GM12878 (cell line): ENCODE data around the gene STON2. TPM values are rescaled to one million over a fixed set of nuclear protein-coding genes. Genes with fewer than 3 reads are reported as not detected.

Experiments used
- ATAC-seq: fragments of 200-7000 bp; cut with Tn5 transposase; 3 replicates; pipeline ENCODE4 v1.9.1; 2020; ENCODE audit warnings: mild to moderate bottlenecking, moderate library complexity
- BruUV-seq: library from RNA; stranded (reverse); fragments of 400-500 nt; replicated peaks from 2 replicates; lab custom pipeline; 2021; lab: Mats Ljungman, UMichigan
- CTCF ChIA-PET: fragments of 300-600 bp; sonication (Branson Sonifier 250); formaldehyde crosslinking; extraction: SDS; loops from one replicate; lab custom pipeline; 2021; ENCODE audit warnings: inconsistent platforms; lab: Yijun Ruan, JAX
- POLR2A ChIA-PET: fragments of 350-600 bp; formaldehyde crosslinking; extraction: SDS; loops from one replicate; lab custom pipeline; 2021; ENCODE audit warnings: inconsistent platforms; lab: Charles Lee
- RAD21 ChIA-PET: fragments of 300-600 bp; sonication (Branson Sonifier 250); formaldehyde crosslinking; loops from one replicate; lab custom pipeline; 2023; ENCODE audit warnings: antibody characterized with exemption; ENCODE audit not compliant: unreplicated experiment; lab: Charles Lee
- SMC1A ChIA-PET: fragments of 300-600 bp; sonication (Branson Sonifier 250); formaldehyde crosslinking; loops from one replicate; lab custom pipeline; 2023; ENCODE audit not compliant: unreplicated experiment, uncharacterized antibody; lab: Charles Lee
- DNase-seq: peaks from one replicate; pipeline ENCODE4 v3.0.0-alpha.2; 2011; ENCODE audit warnings: low read depth, low spot score
- FAIRE-seq: peaks from 3 replicates; lab custom pipeline; 2011; peaks lifted over from hg19 to GRCh38; lab: Jason Lieb, UNC
- H2AFZ ChIP-seq: 2 replicates; pipeline ENCODE4 v1.6.0; 2011; ENCODE audit warnings: low read depth, low read length, control low read depth; ENCODE audit not compliant: control insufficient read depth
- H3K27ac ChIP-seq: 2 replicates; pipeline ENCODE4 v1.5.1; 2011; ENCODE audit warnings: control low read depth; ENCODE audit not compliant: control insufficient read depth, insufficient read depth
- H3K27me3 ChIP-seq, 2 experiments: replicated peaks in 1 of 2; 2 replicates each; pipeline versions ENCODE4 v1.6.0 to v1.6.1; 2011; ENCODE audit warnings: low read length in 1 of 2; ENCODE audit not compliant: control insufficient read depth in 2 of 2, insufficient read depth in 2 of 2
- H3K36me3 ChIP-seq, 2 experiments: 2 replicates each; pipeline ENCODE4 v1.5.1; 2011; ENCODE audit warnings: low read length in 1 of 2; ENCODE audit not compliant: control insufficient read depth in 2 of 2, insufficient read depth in 2 of 2
- H3K4me1 ChIP-seq: 2 replicates; pipeline ENCODE4 v1.6.1; 2011; ENCODE audit warnings: mild to moderate bottlenecking, low read length, moderate library complexity, mixed read lengths; ENCODE audit not compliant: control insufficient read depth, insufficient read depth
- H3K4me2 ChIP-seq: 2 replicates; pipeline ENCODE4 v1.6.0; 2011; ENCODE audit warnings: control low read depth; ENCODE audit not compliant: control insufficient read depth, insufficient read depth
- H3K4me3 ChIP-seq: fragments of 200-600 bp; sonication (generic); 2 replicates; pipeline ENCODE4 v1.5.1; 2016
- H3K79me2 ChIP-seq: 2 replicates; pipeline ENCODE4 v1.6.0; 2011; ENCODE audit warnings: low read length; ENCODE audit not compliant: control insufficient read depth, insufficient read depth
- H3K9ac ChIP-seq: 2 replicates; pipeline ENCODE4 v1.8.0; 2011; ENCODE audit warnings: low read length, control low read depth, mixed read lengths; ENCODE audit not compliant: control insufficient read depth, insufficient read depth
- H3K9me3 ChIP-seq: replicated peaks from 3 replicates; pipeline ENCODE4 v1.5.1; 2011; ENCODE audit warnings: mild to moderate bottlenecking, low read length; ENCODE audit not compliant: control insufficient read depth, insufficient read depth
- H4K20me1 ChIP-seq: 2 replicates; pipeline ENCODE4 v1.6.0; 2011; ENCODE audit not compliant: control insufficient read depth, insufficient read depth
- BACH1 ChIP-seq: fragments of 450-650 bp; IDR thresholded peaks from 2 replicates; pipeline ENCODE4 v1.6.1; 2017; ENCODE audit warnings: mild to moderate bottlenecking, borderline replicate concordance
- CREB1 ChIP-seq: IDR thresholded peaks from 2 replicates; pipeline ENCODE4 v1.6.1; 2012; ENCODE audit warnings: low read depth, mild to moderate bottlenecking, inconsistent platforms
- CREM ChIP-seq: IDR thresholded peaks from 2 replicates; pipeline ENCODE4 v1.6.1; 2014; ENCODE audit warnings: antibody characterized with exemption, low read depth
- E4F1 ChIP-seq: fragments of 450-650 bp; IDR thresholded peaks from 2 replicates; pipeline ENCODE4 v1.6.1; 2018; ENCODE audit warnings: borderline replicate concordance, mild to moderate bottlenecking; ENCODE audit not compliant: partially characterized antibody
- GATAD2B ChIP-seq: fragments of 450-650 bp; conservative IDR thresholded peaks from 2 replicates; pipeline ENCODE4 v1.6.1; 2017; ENCODE audit warnings: low read depth, mild to moderate bottlenecking, moderate library complexity
- LARP7 ChIP-seq: fragments of 450-650 bp; IDR thresholded peaks from 2 replicates; pipeline ENCODE4 v1.6.1; 2017; ENCODE audit warnings: mild to moderate bottlenecking
- MXI1 ChIP-seq: fragments of 150-350 bp; IDR thresholded peaks from 2 replicates; pipeline ENCODE4 v1.6.1; 2011; ENCODE audit warnings: low read depth, mild to moderate bottlenecking, inconsistent platforms, low read length, improper control_type of control experiment
- NKRF ChIP-seq: fragments of 450-650 bp; conservative IDR thresholded peaks from 2 replicates; pipeline ENCODE4 v1.6.1; 2017; ENCODE audit warnings: mild to moderate bottlenecking, moderate library complexity
- POU2F2 ChIP-seq: IDR thresholded peaks from 3 replicates; pipeline ENCODE4 v1.6.1; 2011; ENCODE audit warnings: low read depth, mild to moderate bottlenecking, low read length, borderline replicate concordance
- SIX5 ChIP-seq: IDR thresholded peaks from 2 replicates; pipeline ENCODE4 v1.6.1; 2011; ENCODE audit warnings: mild to moderate bottlenecking, low read depth, low read length, moderate library complexity; ENCODE audit not compliant: severe bottlenecking
- ZBTB11 ChIP-seq: fragments of 450-650 bp; formaldehyde crosslinking; IDR thresholded peaks from 2 replicates; pipeline ENCODE4 v1.5.0; 2022; ENCODE audit warnings: mild to moderate bottlenecking, missing genetic modification characterization
- WGBS: methylation state at CpG from one replicate; pipeline ENCODE4 v1.1.6; 2016; ENCODE audit warnings: low lambda C conversion rate; ENCODE audit not compliant: insufficient replicate concordance, insufficient coverage; ENCODE audit errors: missing lambda C conversion rate; 5-methylcytosine and 5-hydroxymethylcytosine counted together
- in situ Hi-C: fragments of 300-500 bp; cut with MboI; formaldehyde crosslinking; loops from 9 replicates; pipeline ENCODE4 v1.14.3; 2018; ENCODE audit warnings: mixed read lengths
- intact Hi-C: fragments of 100-400 bp; cut with micrococcal nuclease; formaldehyde crosslinking; loops from one replicate; pipeline ENCODE4 v1.14.2; 2022; ENCODE audit not compliant: unreplicated experiment
- polyA plus RNA-seq, 11 experiments: library from polyadenylated mRNA; depleted of rRNA in 4 of 11; unstranded in 6 of 11; stranded (reverse) in 5 of 11; fragments of >200 nt; fragmentation: Nextera tagmentation in 4 of 11; fragmentation: Illumina TruSeq in 1 of 11; extraction: Ambion mirVana in 4 of 11; extraction: Trizol in 1 of 11; gene quantifications; 1 replicate in 1 of 11; 2 replicates in 10 of 11; pipeline versions ENCODE4 v1.2.1 to v1.2.3, GENCODE V29; 2011 to 2016; ENCODE audit warnings: inconsistent platforms in 2 of 11, missing spikeins in 2 of 11, low read depth in 1 of 11
- total RNA-seq, 4 experiments: library from RNA; depleted of rRNA in 3 of 4; stranded (reverse); fragments of >200 nt in 3 of 4; fragmentation: Illumina TruSeq in 1 of 4; extraction: Trizol in 1 of 4; gene quantifications; 2 replicates each; pipeline versions ENCODE4 v1.2.1 to v1.2.3, GENCODE V29; 2013 to 2021

STON2 gene
- total and polyA plus RNA-seq, 10 of the 15 experiments (the other 5 are each of a cell fraction or from before 2014, with no cell fraction given) = 0.03 to 0.13 (median 0.03) TPM; not detected in 7

- POLR2A ChIA-PET = no interaction called here
- BruUV-seq = no TSS peak
Measured at GRCh38 chr14:81337073-81337472, 63.1 kb downstream of the STON2 start.

GRCh38 chr14:81336009-81336408, 64.1 kb downstream of the STON2 start:
- BruUV-seq = no TSS peak
- FAIRE-seq = no peak
- Histone ChIP-seq H3K27ac (no peak overlapping the region), H4K20me1 (no peaks in the 10 kb centered on the region), H3K79me2 (no peaks in the 10 kb centered on the region), H3K4me1 (no peaks in the 10 kb centered on the region), H2AFZ (no peak overlapping the region), H3K4me3 (no peak overlapping the region), H3K4me2 (no peak overlapping the region), H3K9ac (no peak overlapping the region), H3K36me3 (no peaks in the 10 kb centered on the region), H3K9me3 (no peaks in the 10 kb centered on the region), H3K27me3 (peaks cover 0 to 3% of the 10 kb centered on the region in 2 experiments; a peak in 2 of 4 replicates)
- 38% methylated on average over 3 of the region's 3 CpGs for WGBS
- ChIA-PET RAD21 (no interaction called here), SMC1A (no interaction called here), POLR2A (no interaction called here), CTCF (interaction anchor here (0.9 kb wide), 1 partner anchor 66 kb away, joined by 3 read pairs; no protein-coding TSS in a partner anchor)
- DNase-seq = no peak
- intact Hi-C loops = no loop called here
- ATAC-seq = no peak
- in situ Hi-C loops = no loop called here
- TF ChIP-seq NKRF (no peak), ZBTB11 (no peak), E4F1 (no peak), MXI1 (no peak), SIX5 (no peak), BACH1 (no peak), LARP7 (no peak), CREB1 (no peak), CREM (no peak)

More at GRCh38 chr14:81337073-81337472, 63.1 kb downstream of the STON2 start:
- no peaks in the 10 kb centered on the region for H3K79me2 ChIP-seq
- H3K9ac ChIP-seq = no peak overlapping the region
- DNase-seq (no peak), ATAC-seq (no peak), FAIRE-seq (no peak)
- H3K36me3 ChIP-seq = no peaks in the 10 kb centered on the region
- in situ Hi-C loops = no loop called here
- ChIA-PET CTCF (no interaction called here), RAD21 (no interaction called here), SMC1A (no interaction called here)
- TF ChIP-seq POU2F2 (no peak), GATAD2B (no peak)
- H2AFZ ChIP-seq = no peak overlapping the region
- H3K9me3 ChIP-seq = no peaks in the 10 kb centered on the region
- H4K20me1 ChIP-seq = no peaks in the 10 kb centered on the region
- 46% methylated on average over 4 of the region's 4 CpGs for WGBS
- H3K4me3 ChIP-seq = no peak overlapping the region
- H3K27me3 ChIP-seq = no peaks in the 10 kb centered on the region; a peak in 1 of 4 replicates
- no peak overlapping the region for H3K27ac ChIP-seq
- intact Hi-C loops = no loop called here
- no peaks in the 10 kb centered on the region for H3K4me1 ChIP-seq
- no peak overlapping the region for H3K4me2 ChIP-seq
